HEK293 (cell line): ENCODE measurements around the gene PLB1.

Experiments
- GFI1B ChIP-seq: fragments of 450-650 bp; formaldehyde crosslinking; IDR thresholded peaks from 2 replicates; pipeline ENCODE4 v1.5.1; 2016; ENCODE audit warnings: missing biosample characterization, missing genetic modification characterization
- MYNN ChIP-seq: fragments of 450-650 bp; formaldehyde crosslinking; IDR thresholded peaks from 2 replicates; pipeline ENCODE4 v1.5.1; 2016; ENCODE audit warnings: missing biosample characterization, missing genetic modification characterization, borderline replicate concordance
- TCF7L2 ChIP-seq: IDR thresholded peaks from 2 replicates; pipeline ENCODE4 v1.6.1; 2011; ENCODE audit warnings: low read depth, mild to moderate bottlenecking, inconsistent platforms, low read length, moderate library complexity, borderline replicate concordance
- YY1 ChIP-seq: fragments of 450-650 bp; formaldehyde crosslinking; IDR thresholded peaks from 2 replicates; pipeline ENCODE4 v1.5.1; 2018; ENCODE audit warnings: missing biosample characterization, missing genetic modification characterization
- ZBTB44 ChIP-seq: fragments of 450-650 bp; IDR thresholded peaks from 2 replicates; pipeline ENCODE4 v1.5.1; 2018; ENCODE audit warnings: missing biosample characterization, mild to moderate bottlenecking, missing genetic modification characterization
- ZFHX2 ChIP-seq: fragments of 450-650 bp; formaldehyde crosslinking; conservative IDR thresholded peaks from 2 replicates; pipeline ENCODE4 v1.5.1; 2016; ENCODE audit warnings: missing biosample characterization, missing genetic modification characterization
- ZNF121 ChIP-seq: fragments of 450-650 bp; formaldehyde crosslinking; IDR thresholded peaks from 2 replicates; pipeline ENCODE4 v1.5.1; 2016; ENCODE audit warnings: missing biosample characterization, missing genetic modification characterization
- ZNF221 ChIP-seq: fragments of 450-650 bp; formaldehyde crosslinking; IDR thresholded peaks from 2 replicates; pipeline ENCODE4 v1.5.1; 2017; ENCODE audit warnings: missing biosample characterization, missing genetic modification characterization, borderline replicate concordance
- ZNF274 ChIP-seq, 2 experiments: fragments of 200-500 bp in 1 of 2; fragments of 450-650 bp in 1 of 2; sonication (Bioruptor generic) in 1 of 2; formaldehyde crosslinking in 1 of 2; IDR thresholded peaks; 2 replicates each; pipeline versions ENCODE4 v1.5.1 to v1.6.1; 2014 to 2016; ENCODE audit warnings: borderline replicate concordance in 1 of 2, inconsistent platforms in 1 of 2, low read length in 1 of 2, missing biosample characterization in 1 of 2, missing genetic modification characterization in 1 of 2
- ZNF473 ChIP-seq: fragments of 450-650 bp; formaldehyde crosslinking; IDR thresholded peaks from 2 replicates; pipeline ENCODE4 v1.5.1; 2017; ENCODE audit warnings: missing biosample characterization, missing genetic modification characterization
- ZNF768 ChIP-seq: fragments of 450-650 bp; formaldehyde crosslinking; IDR thresholded peaks from 2 replicates; pipeline ENCODE4 v1.5.1; 2018; ENCODE audit warnings: missing biosample characterization, mild to moderate bottlenecking, missing genetic modification characterization
- TF ChIP-seq, protein P1 (sequence below): fragments of 450-650 bp; formaldehyde crosslinking; IDR thresholded peaks from 2 replicates; pipeline ENCODE4 v1.5.1; 2016; ENCODE audit warnings: missing biosample characterization, missing genetic modification characterization
- TF ChIP-seq, protein P2 (sequence below): fragments of 450-650 bp; formaldehyde crosslinking; IDR thresholded peaks from 2 replicates; pipeline ENCODE4 v1.5.1; 2016; ENCODE audit warnings: missing biosample characterization, missing genetic modification characterization
- TF ChIP-seq, protein P3 (sequence below): fragments of 450-650 bp; formaldehyde crosslinking; IDR thresholded peaks from 2 replicates; pipeline ENCODE4 v1.5.1; 2016; ENCODE audit warnings: missing biosample characterization, missing genetic modification characterization

- TF ChIP-seq ZNF473 (tag by site-specific recombination) (no peak), ZNF768 (tag by site-specific recombination) (no peak), ZNF221 (tag by site-specific recombination) (no peak), YY1 (tag by site-specific recombination) (no peak), ZNF121 (no peak), ZFHX2 (tag by site-specific recombination) (no peak), MYNN (tag by site-specific recombination) (no peak), TCF7L2 (no peak), GFI1B (tag by site-specific recombination) (no peak), ZNF274 (IDR thresholded peaks at IDR 0.05; ENCODE audit: low read length) (no peak), ZNF274 (tag by site-specific recombination; IDR thresholded peaks at IDR 0.05; ENCODE audit: borderline replicate concordance) (no peak), ZBTB44 (tag by site-specific recombination) (no peak)
- TF ChIP-seq, protein P1, sequence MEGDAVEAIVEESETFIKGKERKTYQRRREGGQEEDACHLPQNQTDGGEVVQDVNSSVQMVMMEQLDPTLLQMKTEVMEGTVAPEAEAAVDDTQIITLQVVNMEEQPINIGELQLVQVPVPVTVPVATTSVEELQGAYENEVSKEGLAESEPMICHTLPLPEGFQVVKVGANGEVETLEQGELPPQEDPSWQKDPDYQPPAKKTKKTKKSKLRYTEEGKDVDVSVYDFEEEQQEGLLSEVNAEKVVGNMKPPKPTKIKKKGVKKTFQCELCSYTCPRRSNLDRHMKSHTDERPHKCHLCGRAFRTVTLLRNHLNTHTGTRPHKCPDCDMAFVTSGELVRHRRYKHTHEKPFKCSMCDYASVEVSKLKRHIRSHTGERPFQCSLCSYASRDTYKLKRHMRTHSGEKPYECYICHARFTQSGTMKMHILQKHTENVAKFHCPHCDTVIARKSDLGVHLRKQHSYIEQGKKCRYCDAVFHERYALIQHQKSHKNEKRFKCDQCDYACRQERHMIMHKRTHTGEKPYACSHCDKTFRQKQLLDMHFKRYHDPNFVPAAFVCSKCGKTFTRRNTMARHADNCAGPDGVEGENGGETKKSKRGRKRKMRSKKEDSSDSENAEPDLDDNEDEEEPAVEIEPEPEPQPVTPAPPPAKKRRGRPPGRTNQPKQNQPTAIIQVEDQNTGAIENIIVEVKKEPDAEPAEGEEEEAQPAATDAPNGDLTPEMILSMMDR = no peak
- TF ChIP-seq, protein P2, sequence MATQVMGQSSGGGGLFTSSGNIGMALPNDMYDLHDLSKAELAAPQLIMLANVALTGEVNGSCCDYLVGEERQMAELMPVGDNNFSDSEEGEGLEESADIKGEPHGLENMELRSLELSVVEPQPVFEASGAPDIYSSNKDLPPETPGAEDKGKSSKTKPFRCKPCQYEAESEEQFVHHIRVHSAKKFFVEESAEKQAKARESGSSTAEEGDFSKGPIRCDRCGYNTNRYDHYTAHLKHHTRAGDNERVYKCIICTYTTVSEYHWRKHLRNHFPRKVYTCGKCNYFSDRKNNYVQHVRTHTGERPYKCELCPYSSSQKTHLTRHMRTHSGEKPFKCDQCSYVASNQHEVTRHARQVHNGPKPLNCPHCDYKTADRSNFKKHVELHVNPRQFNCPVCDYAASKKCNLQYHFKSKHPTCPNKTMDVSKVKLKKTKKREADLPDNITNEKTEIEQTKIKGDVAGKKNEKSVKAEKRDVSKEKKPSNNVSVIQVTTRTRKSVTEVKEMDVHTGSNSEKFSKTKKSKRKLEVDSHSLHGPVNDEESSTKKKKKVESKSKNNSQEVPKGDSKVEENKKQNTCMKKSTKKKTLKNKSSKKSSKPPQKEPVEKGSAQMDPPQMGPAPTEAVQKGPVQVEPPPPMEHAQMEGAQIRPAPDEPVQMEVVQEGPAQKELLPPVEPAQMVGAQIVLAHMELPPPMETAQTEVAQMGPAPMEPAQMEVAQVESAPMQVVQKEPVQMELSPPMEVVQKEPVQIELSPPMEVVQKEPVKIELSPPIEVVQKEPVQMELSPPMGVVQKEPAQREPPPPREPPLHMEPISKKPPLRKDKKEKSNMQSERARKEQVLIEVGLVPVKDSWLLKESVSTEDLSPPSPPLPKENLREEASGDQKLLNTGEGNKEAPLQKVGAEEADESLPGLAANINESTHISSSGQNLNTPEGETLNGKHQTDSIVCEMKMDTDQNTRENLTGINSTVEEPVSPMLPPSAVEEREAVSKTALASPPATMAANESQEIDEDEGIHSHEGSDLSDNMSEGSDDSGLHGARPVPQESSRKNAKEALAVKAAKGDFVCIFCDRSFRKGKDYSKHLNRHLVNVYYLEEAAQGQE (tag by site-specific recombination) = no peak
- TF ChIP-seq, protein P3, sequence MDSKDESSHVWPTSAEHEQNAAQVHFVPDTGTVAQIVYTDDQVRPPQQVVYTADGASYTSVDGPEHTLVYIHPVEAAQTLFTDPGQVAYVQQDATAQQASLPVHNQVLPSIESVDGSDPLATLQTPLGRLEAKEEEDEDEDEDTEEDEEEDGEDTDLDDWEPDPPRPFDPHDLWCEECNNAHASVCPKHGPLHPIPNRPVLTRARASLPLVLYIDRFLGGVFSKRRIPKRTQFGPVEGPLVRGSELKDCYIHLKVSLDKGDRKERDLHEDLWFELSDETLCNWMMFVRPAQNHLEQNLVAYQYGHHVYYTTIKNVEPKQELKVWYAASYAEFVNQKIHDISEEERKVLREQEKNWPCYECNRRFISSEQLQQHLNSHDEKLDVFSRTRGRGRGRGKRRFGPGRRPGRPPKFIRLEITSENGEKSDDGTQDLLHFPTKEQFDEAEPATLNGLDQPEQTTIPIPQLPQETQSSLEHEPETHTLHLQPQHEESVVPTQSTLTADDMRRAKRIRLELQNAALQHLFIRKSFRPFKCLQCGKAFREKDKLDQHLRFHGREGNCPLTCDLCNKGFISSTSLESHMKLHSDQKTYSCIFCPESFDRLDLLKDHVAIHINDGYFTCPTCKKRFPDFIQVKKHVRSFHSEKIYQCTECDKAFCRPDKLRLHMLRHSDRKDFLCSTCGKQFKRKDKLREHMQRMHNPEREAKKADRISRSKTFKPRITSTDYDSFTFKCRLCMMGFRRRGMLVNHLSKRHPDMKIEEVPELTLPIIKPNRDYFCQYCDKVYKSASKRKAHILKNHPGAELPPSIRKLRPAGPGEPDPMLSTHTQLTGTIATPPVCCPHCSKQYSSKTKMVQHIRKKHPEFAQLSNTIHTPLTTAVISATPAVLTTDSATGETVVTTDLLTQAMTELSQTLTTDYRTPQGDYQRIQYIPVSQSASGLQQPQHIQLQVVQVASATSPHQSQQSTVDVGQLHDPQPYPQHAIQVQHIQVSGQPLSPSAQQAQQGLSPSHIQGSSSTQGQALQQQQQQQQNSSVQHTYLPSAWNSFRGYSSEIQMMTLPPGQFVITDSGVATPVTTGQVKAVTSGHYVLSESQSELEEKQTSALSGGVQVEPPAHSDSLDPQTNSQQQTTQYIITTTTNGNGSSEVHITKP (tag by site-specific recombination) = no peak
Measured at GRCh38 chr2:28538134-28538533, 42.3 kb downstream of the PLB1 start.
